ENCODE results near the gene C5orf46.

The C5orf46 gene

DNA sequence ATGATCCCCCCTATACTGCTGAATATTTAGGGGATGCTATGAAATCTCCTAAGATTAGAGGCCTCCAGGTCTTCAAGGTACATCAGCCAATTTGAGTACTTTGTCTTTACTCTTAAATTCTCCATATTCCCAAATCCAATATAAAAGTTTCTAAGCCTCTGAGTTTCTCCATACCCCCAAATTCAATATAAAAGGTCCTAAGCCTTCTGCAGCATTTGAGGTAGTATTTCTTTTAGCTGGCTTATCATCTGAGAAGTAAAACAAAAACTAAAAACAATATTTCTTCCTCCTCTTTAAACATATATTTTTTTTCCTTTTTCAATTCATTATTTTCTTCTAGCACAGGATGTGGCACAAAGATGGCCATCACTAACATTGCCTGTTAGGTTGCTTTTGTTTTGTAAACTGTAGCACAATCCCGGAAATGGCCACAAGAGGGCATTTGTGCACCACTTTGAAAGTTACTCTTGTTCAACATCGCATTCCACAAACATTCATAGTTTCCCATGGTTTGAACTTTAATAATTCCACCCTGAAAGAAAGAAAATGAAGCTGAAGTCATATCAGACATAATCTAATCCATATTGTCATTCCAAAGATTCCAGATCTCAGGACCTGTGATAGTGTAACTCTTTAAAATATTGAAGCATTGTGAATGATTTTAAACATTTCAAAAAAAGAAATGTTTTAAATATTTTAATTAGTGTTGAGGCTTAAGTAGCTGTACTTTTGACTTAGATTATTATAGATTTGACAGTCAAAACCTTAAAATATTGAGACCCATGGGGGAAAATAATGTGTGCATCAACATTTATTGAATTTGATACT, 48.8 kb downstream of the C5orf46 start:
- peak; percentile 44 for DNase-seq

DNA sequence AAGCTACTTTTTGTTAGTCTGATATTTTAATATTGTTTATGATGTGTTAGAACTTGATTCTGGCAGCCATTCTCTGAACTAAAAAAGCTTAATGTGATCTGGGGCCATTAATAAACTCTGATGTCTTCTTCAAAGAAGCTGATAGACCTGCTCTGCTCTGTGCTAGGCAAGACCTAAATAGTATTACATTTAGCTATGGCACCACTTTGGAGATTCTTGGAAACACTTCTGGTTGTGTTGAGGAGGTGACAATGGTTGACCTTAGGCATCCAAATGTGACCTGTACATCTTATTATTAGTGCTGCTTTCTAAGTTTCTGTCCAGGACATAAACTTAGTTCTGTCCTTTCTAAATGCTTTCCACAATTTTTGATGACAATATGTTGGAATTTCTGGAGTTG, 49.5 kb downstream of the C5orf46 start:
- DNase-seq: no peak

DNA sequence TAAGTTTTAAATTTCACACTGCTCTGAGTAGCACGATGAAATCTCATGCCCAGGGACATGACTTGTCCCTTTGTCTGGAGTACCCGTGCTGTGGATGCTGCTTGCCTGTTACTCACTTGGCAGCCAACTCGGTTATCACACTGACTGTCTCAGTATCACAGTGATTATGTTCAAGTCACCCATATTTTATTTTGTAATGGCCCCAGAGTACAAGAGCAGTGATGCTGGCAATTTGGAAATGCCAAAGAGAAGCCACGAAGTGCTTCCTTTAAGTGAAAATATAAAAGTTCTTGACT, 50.6 kb downstream of the C5orf46 start:
- no peak for DNase-seq

DNA sequence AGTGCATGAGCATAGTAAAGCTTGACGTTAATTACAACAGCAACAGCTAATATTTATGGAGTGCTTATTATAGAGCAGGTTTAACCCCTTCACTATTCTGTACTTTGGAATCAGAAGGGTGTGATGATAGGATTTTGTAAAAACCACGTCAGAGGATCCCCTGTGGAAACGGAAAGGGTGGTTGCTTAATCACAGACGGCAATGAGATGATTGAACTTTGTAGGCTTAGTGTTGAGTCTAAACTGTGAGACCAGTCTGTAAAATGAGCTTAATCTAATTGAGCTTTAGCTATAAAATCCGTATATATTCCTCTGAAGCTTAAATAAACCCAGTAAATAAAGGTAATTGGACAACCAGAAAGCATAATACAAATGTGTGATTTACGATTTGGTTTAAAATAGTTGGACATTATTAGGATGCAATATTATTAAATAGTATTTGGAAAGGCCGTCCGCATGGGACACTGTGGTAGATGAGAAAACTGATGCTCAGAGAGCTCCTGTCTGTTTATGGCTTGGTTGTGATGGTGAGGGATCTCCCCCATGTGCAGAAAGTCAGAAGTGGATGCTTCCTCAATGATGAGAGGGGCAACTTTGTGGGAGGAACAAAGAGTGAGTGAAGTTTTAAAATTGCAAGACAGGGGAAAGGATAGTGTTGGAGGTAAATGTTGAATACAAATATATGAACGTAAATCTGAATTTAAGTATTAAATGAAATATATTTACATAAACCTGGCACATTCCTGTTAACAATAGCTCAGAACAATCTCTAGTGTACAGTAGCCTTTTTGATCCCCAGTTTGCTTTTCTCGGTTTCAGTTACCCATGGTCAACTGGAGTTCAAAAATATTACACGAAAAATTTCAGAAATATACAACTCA, 51.2 kb downstream of the C5orf46 start:
- DNase-seq: no peak

DNA sequence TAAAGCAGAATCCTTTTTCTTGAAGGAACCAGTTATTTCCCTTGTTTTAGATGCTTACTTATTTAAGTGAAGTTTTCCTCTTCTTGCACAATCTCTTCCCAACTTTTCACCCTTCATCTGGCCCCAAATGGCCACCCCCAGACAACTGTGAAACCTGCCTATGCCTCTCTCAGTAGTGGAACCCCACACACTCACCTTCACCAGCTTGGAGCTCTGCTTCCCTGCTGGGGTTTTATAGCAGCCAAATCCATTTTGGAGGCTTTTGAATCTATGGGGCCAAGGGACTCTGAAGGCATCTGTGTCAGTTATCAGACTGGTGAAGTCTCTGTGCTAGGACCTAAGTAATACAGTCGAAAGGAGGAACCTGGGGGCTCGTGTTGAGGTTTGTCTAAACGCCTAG, 52.0 kb downstream of the C5orf46 start:
- DNase-seq: no peak

DNA sequence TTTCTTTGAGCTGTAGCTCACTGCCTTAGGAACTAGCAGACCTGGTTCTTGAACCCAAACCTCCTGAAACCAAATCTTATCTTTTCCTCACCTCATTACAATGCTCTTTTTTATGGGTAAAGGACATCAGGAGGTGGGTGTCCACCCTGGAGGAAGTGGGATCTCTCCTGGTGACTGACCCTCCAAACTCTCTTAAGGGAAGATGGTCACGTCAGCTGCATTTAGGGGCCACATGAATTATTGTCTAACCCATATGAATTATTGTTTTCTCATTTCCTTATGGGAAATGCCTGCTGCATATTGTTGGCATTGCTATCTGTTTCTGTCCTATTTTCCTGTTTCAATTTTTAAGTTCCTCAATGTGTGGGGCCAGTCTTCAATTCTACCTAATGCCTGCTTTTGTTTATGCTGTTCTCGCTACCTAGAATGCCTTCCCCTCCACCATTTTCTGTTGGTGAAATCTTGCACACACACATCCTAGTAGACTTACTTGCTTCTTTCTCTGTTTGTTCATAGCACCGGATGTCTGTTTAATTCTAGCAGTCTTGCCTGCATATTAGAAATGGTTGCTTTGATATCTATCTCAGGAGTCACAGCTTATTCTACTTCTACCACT, 52.9 kb downstream of the C5orf46 start:
- no peak for DNase-seq

DNA sequence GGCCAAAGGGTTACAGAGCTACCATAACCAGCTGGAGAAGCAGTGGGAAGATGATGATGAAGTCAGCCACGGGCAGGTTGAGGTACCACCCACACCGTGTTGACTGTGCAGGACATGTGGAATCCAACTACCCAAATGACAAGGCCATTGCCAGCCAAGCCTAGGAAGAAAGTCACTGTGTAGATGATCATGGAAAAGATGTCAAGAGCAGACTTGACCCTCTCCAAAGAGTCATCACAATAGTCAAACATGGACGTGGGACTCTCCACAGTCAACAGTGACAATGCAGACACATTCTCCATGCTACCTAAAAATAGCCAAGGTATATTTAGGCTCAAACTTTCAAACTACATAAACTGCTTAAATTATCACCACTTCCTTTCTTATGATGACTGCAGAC, 54.0 kb downstream of the C5orf46 start:
- DNase-seq: no peak

DNA sequence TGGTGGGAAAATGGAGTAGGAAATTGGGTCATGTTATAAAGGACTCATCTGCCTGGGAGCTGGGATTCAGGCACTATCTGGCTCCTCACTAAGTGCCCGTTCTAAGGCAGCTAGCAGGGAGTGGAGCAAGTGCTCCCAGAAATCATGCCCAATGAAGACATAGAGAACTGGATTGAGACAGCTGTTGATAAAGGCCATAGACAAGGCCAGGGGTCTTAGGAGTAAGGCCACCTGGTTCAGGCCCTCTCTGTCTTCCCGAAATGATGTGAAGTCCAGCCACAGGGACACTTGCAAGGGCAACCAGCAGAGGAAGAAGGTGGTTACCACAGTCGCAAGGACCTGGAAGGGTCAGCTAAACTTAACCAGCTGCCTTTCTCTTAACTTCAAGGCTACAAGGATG, 54.8 kb downstream of the C5orf46 start:
- no peak for DNase-seq

DNA sequence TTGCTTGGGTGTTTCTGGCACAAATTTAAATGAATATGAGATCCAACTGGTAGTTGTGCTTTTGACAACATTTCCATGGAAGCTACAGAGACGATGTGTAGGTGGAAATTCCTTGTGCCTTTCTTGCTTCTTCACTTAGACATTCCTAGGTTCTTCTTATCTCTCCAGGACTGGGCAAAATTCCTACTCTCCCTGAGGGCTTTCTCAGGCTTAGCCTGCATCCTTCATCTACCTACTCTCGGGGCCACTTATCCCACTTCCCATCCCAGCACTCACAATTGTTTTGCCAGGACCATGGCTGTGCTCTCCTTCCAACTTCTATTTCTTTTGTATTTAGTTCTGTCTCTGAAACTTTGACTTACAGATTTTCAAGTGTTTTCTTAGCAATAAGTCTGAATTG, 57.1 kb downstream of the C5orf46 start:
- no peak for DNase-seq

DNA sequence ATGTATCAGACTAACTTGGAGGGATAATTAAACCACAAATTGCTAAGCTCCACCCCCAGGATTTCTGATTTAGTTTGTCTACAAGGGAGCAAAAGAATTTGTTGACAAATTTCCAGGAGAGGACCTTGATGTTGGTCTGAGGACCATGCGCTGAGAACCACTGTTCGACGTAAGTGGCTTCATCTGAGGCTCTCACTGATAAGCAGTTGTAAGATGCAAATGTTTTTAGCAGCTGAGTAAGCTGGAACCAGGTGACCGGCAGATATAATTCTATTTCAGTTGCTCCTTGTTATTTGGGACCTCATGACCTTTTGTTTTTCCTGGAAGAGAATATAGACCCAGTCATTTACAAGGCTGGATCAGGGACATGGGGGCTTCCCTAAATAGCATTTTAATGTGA, 60.7 kb downstream of the C5orf46 start:
- no peak for DNase-seq

DNA sequence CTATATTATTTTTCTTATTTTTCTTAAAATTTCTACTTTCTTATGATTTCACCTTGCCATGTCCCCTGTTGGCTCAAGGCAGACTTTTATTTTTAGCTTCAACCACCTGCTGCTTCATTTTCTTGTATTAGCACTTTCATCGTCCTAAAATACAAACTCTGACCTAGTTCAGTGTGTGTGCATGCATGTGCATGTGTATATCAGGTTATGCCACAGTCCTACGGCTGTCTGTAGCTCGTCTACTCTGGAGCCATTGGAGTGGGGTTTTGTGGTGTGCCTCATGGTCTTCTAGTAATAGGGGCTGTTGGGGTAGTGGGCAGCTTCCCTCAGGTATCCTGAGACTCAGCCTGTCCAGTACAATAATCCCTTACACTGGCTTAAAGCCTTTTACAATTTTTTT, 61.5 kb downstream of the C5orf46 start:
- DNase-seq: no peak

DNA sequence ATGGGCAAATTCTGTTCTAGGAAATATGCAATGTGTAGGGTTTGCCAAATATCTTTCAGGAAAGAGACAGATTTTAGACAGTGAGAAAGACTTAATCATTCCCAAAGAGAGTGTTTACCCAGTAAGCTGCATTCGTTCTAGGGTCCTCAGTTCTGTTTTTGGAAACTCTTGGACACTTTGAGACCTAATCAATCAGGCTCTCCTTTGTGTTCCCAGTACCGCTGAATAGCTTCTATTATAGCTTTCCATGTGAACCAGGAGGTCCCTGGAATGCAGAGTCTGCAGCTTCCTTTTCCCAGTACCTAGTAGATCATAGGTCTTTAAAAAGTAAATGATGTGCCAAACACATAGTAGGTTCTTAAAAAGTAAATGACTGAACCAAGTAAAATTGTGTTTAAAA, 63.5 kb downstream of the C5orf46 start:
- no peak for DNase-seq

Data from EL (cell line).